Uterus (tissue), 2 donors: ENCODE data around the gene RAD51B.

Source experiments
- POLR2A ChIP-seq, 2 donors: fragments of 450-650 bp; IDR thresholded peaks; one replicate each; pipeline ENCODE4 v1.6.1; 2016; ENCODE audit warnings: antibody characterized with exemption in 2 of 2, mild to moderate bottlenecking in 1 of 2, moderate library complexity in 1 of 2
- TF ChIP-seq, protein P1 (sequence below), 4 experiments: fragments of 200-600 bp in 2 of 4; fragments of 450-650 bp in 2 of 4; sonication (generic) in 2 of 4; IDR thresholded peaks; one replicate each; pipeline ENCODE4 v1.5.1; 2016 to 2019; ENCODE audit warnings: antibody characterized with exemption in 4 of 4, mild to moderate bottlenecking in 2 of 4, moderate library complexity in 1 of 4

- TF ChIP-seq, protein P1, sequence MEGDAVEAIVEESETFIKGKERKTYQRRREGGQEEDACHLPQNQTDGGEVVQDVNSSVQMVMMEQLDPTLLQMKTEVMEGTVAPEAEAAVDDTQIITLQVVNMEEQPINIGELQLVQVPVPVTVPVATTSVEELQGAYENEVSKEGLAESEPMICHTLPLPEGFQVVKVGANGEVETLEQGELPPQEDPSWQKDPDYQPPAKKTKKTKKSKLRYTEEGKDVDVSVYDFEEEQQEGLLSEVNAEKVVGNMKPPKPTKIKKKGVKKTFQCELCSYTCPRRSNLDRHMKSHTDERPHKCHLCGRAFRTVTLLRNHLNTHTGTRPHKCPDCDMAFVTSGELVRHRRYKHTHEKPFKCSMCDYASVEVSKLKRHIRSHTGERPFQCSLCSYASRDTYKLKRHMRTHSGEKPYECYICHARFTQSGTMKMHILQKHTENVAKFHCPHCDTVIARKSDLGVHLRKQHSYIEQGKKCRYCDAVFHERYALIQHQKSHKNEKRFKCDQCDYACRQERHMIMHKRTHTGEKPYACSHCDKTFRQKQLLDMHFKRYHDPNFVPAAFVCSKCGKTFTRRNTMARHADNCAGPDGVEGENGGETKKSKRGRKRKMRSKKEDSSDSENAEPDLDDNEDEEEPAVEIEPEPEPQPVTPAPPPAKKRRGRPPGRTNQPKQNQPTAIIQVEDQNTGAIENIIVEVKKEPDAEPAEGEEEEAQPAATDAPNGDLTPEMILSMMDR (IDR thresholded peaks at IDR 0.05) = no peak
- no peak for TF ChIP-seq POLR2A (IDR thresholded peaks at IDR 0.05)
These were observed 255.9 kb downstream of the RAD51B start for GRCh38 chr14:68075382-68076029.
